Right lobe of liver (tissue), 6 donors: ENCODE results near the gene INPP5A. TPM values are rescaled to one million over a fixed set of nuclear protein-coding genes. Genes with fewer than 3 reads are reported as not detected.
A peak's percentile ranks its signal among the peaks of the same experiment; 100 is the strongest.

Source experiments
- ATAC-seq, 4 donors: fragments of 200-7000 bp; cut with Tn5 transposase; one replicate each; pipeline ENCODE4 v1.9.1; 2020; ENCODE audit warnings: mild to moderate bottlenecking in 4 of 4, moderate library complexity in 4 of 4
- DNase-seq, 3 donors: peaks; one replicate each; pipeline ENCODE4 v3.0.0-alpha.2; 2020
- H3K27ac ChIP-seq, 3 donors: fragments of 200-600 bp; one replicate each; pipeline ENCODE4 v1.8.0; 2022
- H3K27me3 ChIP-seq, 2 donors: fragments of 200-600 bp; one replicate each; pipeline ENCODE4 v1.8.0; 2022
- H3K36me3 ChIP-seq, 4 donors: fragments of 200-600 bp; sonication (generic) in 1 of 4; one replicate each; pipeline versions ENCODE4 v1.5.1 to v1.8.0; 2017 to 2022; ENCODE audit warnings: control low read depth in 1 of 4
- H3K4me1 ChIP-seq, 4 donors: fragments of 200-600 bp; sonication (generic) in 1 of 4; one replicate each; pipeline versions ENCODE4 v1.5.1 to v1.8.0; 2017 to 2022; ENCODE audit warnings: control low read depth in 1 of 4
- H3K4me3 ChIP-seq, 3 donors: fragments of 200-600 bp; one replicate each; pipeline ENCODE4 v1.8.0; 2022
- H3K9me3 ChIP-seq, 4 donors: fragments of 200-600 bp; sonication (generic) in 1 of 4; one replicate each; pipeline versions ENCODE4 v1.5.1 to v1.8.0; 2017 to 2022; ENCODE audit warnings: control low read depth in 1 of 4
- CTCF ChIP-seq, 4 donors: fragments of 200-600 bp in 3 of 4; fragments of 450-650 bp in 1 of 4; IDR thresholded peaks; one replicate each; pipeline versions ENCODE4 v1.5.1 to v1.8.0; 2016 to 2022; ENCODE audit warnings: antibody characterized with exemption in 4 of 4, mild to moderate bottlenecking in 2 of 4
- POLR2A ChIP-seq: fragments of 450-650 bp; IDR thresholded peaks from one replicate; pipeline ENCODE4 v1.6.1; 2017; ENCODE audit warnings: antibody characterized with exemption, mild to moderate bottlenecking
- WGBS: methylation state at CpG from one replicate; pipeline ENCODE4 v1.1.6; 2018; ENCODE audit warnings: low coverage, low lambda C conversion rate; ENCODE audit not compliant: insufficient coverage; ENCODE audit errors: missing lambda C conversion rate; 5-methylcytosine and 5-hydroxymethylcytosine counted together
- intact Hi-C, 2 donors: fragments of 100-400 bp; cut with DNase I; formaldehyde crosslinking; loops; one replicate each; pipeline versions ENCODE4 v1.11.2 to v1.14.1; 2022
- total RNA-seq, 6 experiments: library from RNA; depleted of rRNA in 2 of 6; stranded (reverse); fragments of >200 nt in 2 of 6; fragmentation: NEBNext Ultra II Directional in 3 of 6; extraction: Animal tissue kit (Norgen Biotek cat#: 25700) in 3 of 6; gene quantifications; one replicate each; pipeline versions ENCODE4 v1.1.0 to v1.2.4, GENCODE V29; 2016 to 2023
- donor health status: DM: no; HTN: yes; CAD: no.
- donor health status: DM: no; HTN: no; CAD: no.
- donor health status: DM: no; HTN: no; CAD: no.
- donor health status: DM: no; HTN: yes; CAD: no.
- donor health status: DM: no; HTN: yes; CAD: no.

The INPP5A gene
- total RNA-seq, 6 experiments from 2014 or later = 12.5 to 24.6 (median 16.9) TPM

- 96% methylated on average over 5 of the region's 7 CpGs for WGBS
- Histone ChIP-seq H3K36me3 (no peaks in the 10 kb centered on the region), H3K4me1 (no peaks in the 10 kb centered on the region), H3K9me3 (no peaks in the 10 kb centered on the region), H3K27me3 (no peaks in the 10 kb centered on the region), H3K27ac (no peak overlapping the region), H3K4me3 (no peak overlapping the region)
- DNase-seq (peak; percentile 9 to 22 (median 19)), ATAC-seq (no peak)
- TF ChIP-seq POLR2A (no peak), CTCF (IDR thresholded peaks at IDR 0.05) (no peak)
- intact Hi-C loops = no loop called here
Measured at GRCh38 chr10:132690401-132690800, 152.8 kb downstream of the INPP5A start.

- WGBS = 96% methylated on average over 34 of the region's 56 CpGs
- ATAC-seq (no peak), DNase-seq (peak; percentile 4 to 29 (median 29))
- H3K27ac ChIP-seq = no peak overlapping the region
- no peaks in the 10 kb centered on the region for H3K36me3 ChIP-seq
- TF ChIP-seq CTCF (IDR thresholded peaks at IDR 0.05) (no peak), POLR2A (no peak)
- no peaks in the 10 kb centered on the region for H3K9me3 ChIP-seq
- intact Hi-C loops = no loop called here
- no peak overlapping the region for H3K4me3 ChIP-seq
- H3K4me1 ChIP-seq = no peaks in the 10 kb centered on the region
- H3K27me3 ChIP-seq = no peaks in the 10 kb centered on the region
Measured at GRCh38 chr10:132690821-132691610, 153.4 kb downstream of the INPP5A start.

- H3K36me3 ChIP-seq = no peaks in the 10 kb centered on the region
Measured at GRCh38 chr10:132691711-132692153, 154.1 kb downstream of the INPP5A start.

GRCh38 chr10:132692311-132692710 lies 154.7 kb downstream of the INPP5A start:
- no peak for TF ChIP-seq CTCF (IDR thresholded peaks at IDR 0.05)
- TF ChIP-seq POLR2A = no peak
- WGBS = 91% methylated on average over 2 of the region's 2 CpGs
- DNase-seq (no peak), ATAC-seq (no peak)
- no peaks in the 10 kb centered on the region for H3K36me3 ChIP-seq
- no peaks in the 10 kb centered on the region for H3K9me3 ChIP-seq
- H3K4me1 ChIP-seq = no peaks in the 10 kb centered on the region
- no peak overlapping the region for H3K4me3 ChIP-seq
- no peaks in the 10 kb centered on the region for H3K27me3 ChIP-seq
- intact Hi-C loops = no loop called here
- H3K27ac ChIP-seq = no peak overlapping the region

More at GRCh38 chr10:132691711-132692153, 154.1 kb downstream of the INPP5A start:
- no peaks in the 10 kb centered on the region for H3K4me1 ChIP-seq
- intact Hi-C loops = no loop called here
- ATAC-seq (peak in 1 of 4 donors; percentile 35), DNase-seq (peak; percentile 9 to 47 (median 45))
- no peaks in the 10 kb centered on the region for H3K27me3 ChIP-seq
- no peak overlapping the region for H3K4me3 ChIP-seq
- 98% methylated on average over 33 of the region's 48 CpGs for whole genome bisulfite sequencing
- H3K27ac ChIP-seq = no peak overlapping the region
- TF ChIP-seq POLR2A (no peak), CTCF (IDR thresholded peaks at IDR 0.05) (no peak)
- no peaks in the 10 kb centered on the region for H3K9me3 ChIP-seq
